PC-9 (cell line): ENCODE measurements around the gene MOB1A. TPM values are rescaled to one million over a fixed set of nuclear protein-coding genes. Genes with fewer than 3 reads are reported as not detected.

Experiments
- BruUV-seq: library from RNA; stranded (reverse); fragments of 400-500 nt; replicated peaks from 2 replicates; lab custom pipeline; 2021; lab: Mats Ljungman, UMichigan
- CTCF ChIA-PET: fragments of 300-600 bp; sonication (Branson Sonifier 250); formaldehyde crosslinking; loops from one replicate; lab custom pipeline; 2022; ENCODE audit warnings: antibody characterized with exemption; lab: Charles Lee
- POLR2A ChIA-PET: fragments of 300-600 bp; sonication (Branson Sonifier 250); formaldehyde crosslinking; loops from one replicate; lab custom pipeline; 2022; ENCODE audit warnings: antibody characterized with exemption; ENCODE audit not compliant: unreplicated experiment; lab: Charles Lee
- DNase-seq, 2 experiments: peaks; one replicate each; pipeline versions ENCODE4 v3.0.0 to v3.0.0-alpha.2; 2015 to 2022; ENCODE audit warnings: mixed read lengths in 1 of 2
- H2AFZ ChIP-seq: fragments of 200-600 bp; sonication (generic); 2 replicates; pipeline ENCODE4 v1.8.1; 2017; ENCODE audit warnings: antibody characterized with exemption
- H3F3A ChIP-seq: fragments of 200-600 bp; sonication (generic); 2 replicates; pipeline ENCODE4 v1.8.1; 2017; ENCODE audit warnings: antibody characterized with exemption, mild to moderate bottlenecking, low read depth; ENCODE audit not compliant: insufficient read depth
- H3K27ac ChIP-seq: fragments of 200-600 bp; sonication (generic); 2 replicates; pipeline ENCODE4 v1.6.1; 2016; ENCODE audit warnings: mixed run types
- H3K27me3 ChIP-seq: fragments of 200-600 bp; sonication (generic); 2 replicates; pipeline ENCODE4 v1.6.1; 2016; ENCODE audit warnings: low read depth, mixed run types; ENCODE audit not compliant: insufficient read depth
- H3K36me3 ChIP-seq: fragments of 200-600 bp; sonication (generic); 2 replicates; pipeline ENCODE4 v1.6.1; 2016; ENCODE audit warnings: low read depth, mixed run types
- H3K4me1 ChIP-seq: fragments of 200-600 bp; sonication (generic); replicated peaks from 2 replicates; pipeline ENCODE4 v1.6.1; 2016; ENCODE audit warnings: mixed run types; ENCODE audit not compliant: insufficient read depth
- H3K4me2 ChIP-seq: fragments of 200-600 bp; sonication (generic); 2 replicates; pipeline ENCODE4 v1.6.1; 2017; ENCODE audit warnings: mixed run types
- H3K4me3 ChIP-seq: fragments of 200-600 bp; sonication (generic); 2 replicates; pipeline ENCODE4 v1.6.1; 2016; ENCODE audit warnings: mixed run types
- H3K79me2 ChIP-seq: fragments of 200-600 bp; sonication (generic); 2 replicates; pipeline ENCODE4 v1.6.1; 2017; ENCODE audit warnings: low read depth, mixed run types
- H3K9me2 ChIP-seq: fragments of 200-600 bp; sonication (generic); 2 replicates; pipeline ENCODE4 v1.8.1; 2017; ENCODE audit warnings: mild to moderate bottlenecking; ENCODE audit not compliant: insufficient read depth
- H3K9me3 ChIP-seq: fragments of 200-600 bp; sonication (generic); 2 replicates; pipeline ENCODE4 v1.8.1; 2016; ENCODE audit warnings: low read depth; ENCODE audit not compliant: insufficient read depth
- H4K20me1 ChIP-seq: fragments of 200-600 bp; sonication (generic); 2 replicates; pipeline ENCODE4 v1.8.1; 2017; ENCODE audit not compliant: insufficient read depth
- EZH2 ChIP-seq: fragments of 200-600 bp; sonication (generic); IDR thresholded peaks from 2 replicates; pipeline ENCODE4 v1.8.0; 2017; ENCODE audit warnings: antibody characterized with exemption, low read depth
- intact Hi-C: fragments of 100-400 bp; cut with micrococcal nuclease; formaldehyde crosslinking; loops from one replicate; pipeline ENCODE4 v1.10.0; 2022; ENCODE audit not compliant: unreplicated experiment
- total RNA-seq: library from RNA; stranded (reverse); gene quantifications from 2 replicates; pipeline ENCODE4 v1.2.3, GENCODE V29; 2021
- TF ChIP-seq, protein P1 (sequence below): fragments of 200-600 bp; sonication (generic); conservative IDR thresholded peaks from 2 replicates; pipeline ENCODE4 v1.6.1; 2017; ENCODE audit warnings: mixed run types, antibody characterized with exemption, mild to moderate bottlenecking, moderate library complexity

The MOB1A gene
- total RNA-seq, 1 experiment from 2014 or later, result 143 TPM

GRCh38 chr2:74110537-74110936 is 68.1 kb downstream of the MOB1A start:
- no peak for DNase-seq
- no peak overlapping the region for H3K4me3 ChIP-seq
- no peaks in the 10 kb centered on the region for H3K9me2 ChIP-seq
- intact Hi-C loops, result no loop called here
- H2AFZ ChIP-seq, result no peak overlapping the region
- H3K27me3 ChIP-seq, result no peaks in the 10 kb centered on the region
- ChIA-PET POLR2A (no interaction called here), CTCF (no interaction called here)
- no peak overlapping the region for H3K4me2 ChIP-seq
- H3K36me3 ChIP-seq, result no peaks in the 10 kb centered on the region
- H3K27ac ChIP-seq, result no peak overlapping the region
- no peaks in the 10 kb centered on the region for H4K20me1 ChIP-seq
- no peaks in the 10 kb centered on the region for H3F3A ChIP-seq
- BruUV-seq, result no TSS peak
- TF ChIP-seq, protein P1, sequence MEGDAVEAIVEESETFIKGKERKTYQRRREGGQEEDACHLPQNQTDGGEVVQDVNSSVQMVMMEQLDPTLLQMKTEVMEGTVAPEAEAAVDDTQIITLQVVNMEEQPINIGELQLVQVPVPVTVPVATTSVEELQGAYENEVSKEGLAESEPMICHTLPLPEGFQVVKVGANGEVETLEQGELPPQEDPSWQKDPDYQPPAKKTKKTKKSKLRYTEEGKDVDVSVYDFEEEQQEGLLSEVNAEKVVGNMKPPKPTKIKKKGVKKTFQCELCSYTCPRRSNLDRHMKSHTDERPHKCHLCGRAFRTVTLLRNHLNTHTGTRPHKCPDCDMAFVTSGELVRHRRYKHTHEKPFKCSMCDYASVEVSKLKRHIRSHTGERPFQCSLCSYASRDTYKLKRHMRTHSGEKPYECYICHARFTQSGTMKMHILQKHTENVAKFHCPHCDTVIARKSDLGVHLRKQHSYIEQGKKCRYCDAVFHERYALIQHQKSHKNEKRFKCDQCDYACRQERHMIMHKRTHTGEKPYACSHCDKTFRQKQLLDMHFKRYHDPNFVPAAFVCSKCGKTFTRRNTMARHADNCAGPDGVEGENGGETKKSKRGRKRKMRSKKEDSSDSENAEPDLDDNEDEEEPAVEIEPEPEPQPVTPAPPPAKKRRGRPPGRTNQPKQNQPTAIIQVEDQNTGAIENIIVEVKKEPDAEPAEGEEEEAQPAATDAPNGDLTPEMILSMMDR, result no peak
- TF ChIP-seq EZH2, result no peak
- H3K79me2 ChIP-seq, result no peaks in the 10 kb centered on the region
- no peaks in the 10 kb centered on the region for H3K9me3 ChIP-seq
- no peaks in the 10 kb centered on the region for H3K4me1 ChIP-seq

DNA sequence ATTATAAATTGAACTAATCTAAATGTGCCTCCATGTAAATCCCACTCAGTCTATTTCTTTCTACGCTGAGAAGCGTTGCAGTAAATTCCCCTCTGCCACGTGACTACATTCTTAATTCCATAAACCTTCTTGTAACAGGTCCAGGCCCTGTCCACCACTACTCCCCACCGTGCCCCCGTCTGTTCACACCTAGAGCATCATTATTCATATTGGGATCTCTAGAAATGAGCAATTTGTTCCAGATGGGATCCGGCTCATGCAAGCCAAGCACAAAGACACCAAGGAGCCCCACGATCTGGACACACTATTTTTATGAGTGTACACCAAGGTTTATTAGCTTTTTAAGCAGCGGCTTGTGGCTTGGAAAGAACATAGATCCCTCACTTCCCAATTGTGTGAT is 69.1 kb downstream of the MOB1A start:
- Histone ChIP-seq H3K9me2 (no peaks in the 10 kb centered on the region), H2AFZ (no peak overlapping the region), H3K4me1 (no peaks in the 10 kb centered on the region), H3K27me3 (no peaks in the 10 kb centered on the region), H3K4me2 (no peak overlapping the region), H3K9me3 (no peaks in the 10 kb centered on the region), H3K79me2 (no peaks in the 10 kb centered on the region), H3K27ac (no peak overlapping the region), H4K20me1 (no peaks in the 10 kb centered on the region; the same call in 1 of the 2 replicates), H3F3A (no peaks in the 10 kb centered on the region), H3K36me3 (no peaks in the 10 kb centered on the region), H3K4me3 (no peak overlapping the region)
- CTCF ChIA-PET, result no interaction called here
- no TSS peak for BruUV-seq
- intact Hi-C loops, result no loop called here
- POLR2A ChIA-PET, result no interaction called here
- no peak for TF ChIP-seq EZH2
- TF ChIP-seq, protein P1, result no peak
- DNase-seq, result no peak

DNA sequence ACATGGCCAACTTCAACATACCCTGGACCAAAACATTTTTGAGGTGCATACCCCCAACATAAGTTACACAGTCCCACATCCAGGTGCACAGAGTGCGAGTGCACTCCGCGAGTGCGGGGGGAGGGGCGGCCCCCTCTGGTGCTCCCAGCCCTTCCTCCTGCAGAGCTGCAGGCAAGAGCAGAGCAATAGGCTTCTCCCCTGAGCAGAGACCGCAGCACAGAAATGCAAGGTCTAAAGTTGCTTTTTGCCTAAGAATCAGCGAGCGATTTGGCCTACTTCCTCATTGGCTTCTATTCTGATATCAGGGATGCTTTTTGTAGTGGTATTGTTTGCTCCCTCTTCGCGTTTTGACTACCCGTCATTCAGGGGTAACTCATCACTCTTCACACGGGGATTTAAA is 71.6 kb downstream of the MOB1A start:
- TF ChIP-seq, protein P1, result no peak
- no peak for TF ChIP-seq EZH2
- no peaks in the 10 kb centered on the region for H3K79me2 ChIP-seq
- H3K9me3 ChIP-seq, result no peaks in the 10 kb centered on the region
- DNase-seq, result no peak
- BruUV-seq, result no TSS peak
- no peak overlapping the region for H3K4me2 ChIP-seq
- H3K27ac ChIP-seq, result no peak overlapping the region
- H4K20me1 ChIP-seq, result peaks cover 3% of the 10 kb centered on the region; the same call in 1 of the 2 replicates
- no peaks in the 10 kb centered on the region for H3K4me1 ChIP-seq
- CTCF ChIA-PET, result no interaction called here
- no peaks in the 10 kb centered on the region for H3K36me3 ChIP-seq
- no peaks in the 10 kb centered on the region for H3K9me2 ChIP-seq
- no peaks in the 10 kb centered on the region for H3F3A ChIP-seq
- intact Hi-C loops, result no loop called here
- no peak overlapping the region for H3K4me3 ChIP-seq
- no peaks in the 10 kb centered on the region for H3K27me3 ChIP-seq
- POLR2A ChIA-PET, result no interaction called here
- H2AFZ ChIP-seq, result no peak overlapping the region
